Left lobe of liver (tissue), 2 donors: ENCODE measurements around the gene RNF144B. TPM values are rescaled to one million over a fixed set of nuclear protein-coding genes. Genes with fewer than 3 reads are reported as not detected.
"Not testable (repeated sequence)": the region's sequence is repeated elsewhere in the genome, so short reads cannot be mapped to it uniquely, and the experiment has no call there.

Experiments
- ATAC-seq: fragments of 200-7000 bp; cut with Tn5 transposase; one replicate; pipeline ENCODE4 v1.9.1; 2020; ENCODE audit warnings: mild to moderate bottlenecking, moderate library complexity
- DNase-seq: peaks from one replicate; pipeline ENCODE4 v3.0.0-alpha.2; 2020; ENCODE audit warnings: low spot score
- total RNA-seq: library from RNA; stranded (reverse); gene quantifications from one replicate; pipeline ENCODE4 v1.2.1, GENCODE V29; 2021
- donor health status: DM: no; HTN: no; CAD: no; lungs with moderate emphysema.
- donor health status: DM: no; HTN: yes; CAD: no.

Gene RNF144B
- 17.5 TPM for total RNA-seq

GRCh38 chr6:18387061-18387721, at the start of gene RNF144B:
Gene RNF144B, plus strand, starts transcription at chr6:18387350. Its CDS starts 12,185 bp downstream, at chr6:18399535.
- DNase-seq (peak; percentile 95), ATAC-seq (peak; percentile 90)

- no peak for DNase-seq
- ATAC-seq, result no peak
Measured at GRCh38 chr6:18339599-18339998, 47.6 kb upstream of the RNF144B start.

- DNase-seq (no peak), ATAC-seq (no peak)
Measured at GRCh38 chr6:18340781-18341551, 46.2 kb upstream of the RNF144B start.

GRCh38 chr6:18342223-18342622, 44.9 kb upstream of the RNF144B start:
- DNase-seq (no peak), ATAC-seq (no peak)

- DNase-seq, result no peak
- ATAC-seq, result no peak
Measured at GRCh38 chr6:18343741-18344140, 43.4 kb upstream of the RNF144B start.

GRCh38 chr6:18347021-18347577, 40.1 kb upstream of the RNF144B start:
- ATAC-seq (no peak), DNase-seq (no peak)

- ATAC-seq (no peak), DNase-seq (no peak)
Measured at GRCh38 chr6:18347866-18348265, 39.3 kb upstream of the RNF144B start.

GRCh38 chr6:18349386-18349785, 37.8 kb upstream of the RNF144B start:
- ATAC-seq, result no peak
- DNase-seq, result no peak

- ATAC-seq, result no peak
- no peak for DNase-seq
Measured at GRCh38 chr6:18350271-18350670, 36.9 kb upstream of the RNF144B start.

- ATAC-seq (no peak), DNase-seq (no peak)
Measured at GRCh38 chr6:18350712-18351111, 36.4 kb upstream of the RNF144B start.

GRCh38 chr6:18352001-18352400, 35.1 kb upstream of the RNF144B start:
- DNase-seq (no peak), ATAC-seq (no peak)

GRCh38 chr6:18352842-18353241, 34.3 kb upstream of the RNF144B start:
- DNase-seq (no peak), ATAC-seq (no peak)

- ATAC-seq, result no peak
- DNase-seq, result no peak
Measured at GRCh38 chr6:18353251-18353650, 33.9 kb upstream of the RNF144B start.

GRCh38 chr6:18357546-18357945, 29.6 kb upstream of the RNF144B start:
- not testable (repeated sequence) for DNase-seq, ATAC-seq

GRCh38 chr6:18359237-18359885, 27.8 kb upstream of the RNF144B start:
- DNase-seq, result no peak
- no peak for ATAC-seq

- ATAC-seq (no peak), DNase-seq (no peak)
Measured at GRCh38 chr6:18360188-18360587, 27.0 kb upstream of the RNF144B start.

- no peak for DNase-seq
- peak; percentile 81 for ATAC-seq
Measured at GRCh38 chr6:18362058-18362561, 25.0 kb upstream of the RNF144B start.

- ATAC-seq (peak; percentile 68), DNase-seq (no peak)
Measured at GRCh38 chr6:18363746-18364145, 23.4 kb upstream of the RNF144B start.

- not testable (repeated sequence) for ATAC-seq
Measured at GRCh38 chr6:18364561-18364960, 22.6 kb upstream of the RNF144B start.

GRCh38 chr6:18367371-18367770, 19.8 kb upstream of the RNF144B start:
- DNase-seq, result no peak
- no peak for ATAC-seq

More at GRCh38 chr6:18364561-18364960, 22.6 kb upstream of the RNF144B start:
- DNase-seq, result not testable (repeated sequence)
